Ovary (tissue), 3 donors: Measurements from ENCODE around the gene MRPS23.

Experiments used
- EP300 ChIP-seq: sonication (generic); formaldehyde crosslinking; IDR thresholded peaks from one replicate; pipeline ENCODE4 v1.6.1; 2017; ENCODE audit warnings: antibody characterized with exemption
- POLR2A ChIP-seq: fragments of 450-650 bp; IDR thresholded peaks from one replicate; pipeline ENCODE4 v1.6.1; 2017; ENCODE audit warnings: antibody characterized with exemption, mild to moderate bottlenecking, moderate library complexity
- TF ChIP-seq, protein P1 (sequence below), 3 donors: fragments of 450-650 bp in 2 of 3; fragments of 200-600 bp in 1 of 3; IDR thresholded peaks; one replicate each; pipeline versions ENCODE4 v1.5.1 to v1.8.0; 2016 to 2022; ENCODE audit warnings: antibody characterized with exemption in 3 of 3, mild to moderate bottlenecking in 1 of 3
- donor health status: DM: no; HTN: no; CAD: no.

DNA sequence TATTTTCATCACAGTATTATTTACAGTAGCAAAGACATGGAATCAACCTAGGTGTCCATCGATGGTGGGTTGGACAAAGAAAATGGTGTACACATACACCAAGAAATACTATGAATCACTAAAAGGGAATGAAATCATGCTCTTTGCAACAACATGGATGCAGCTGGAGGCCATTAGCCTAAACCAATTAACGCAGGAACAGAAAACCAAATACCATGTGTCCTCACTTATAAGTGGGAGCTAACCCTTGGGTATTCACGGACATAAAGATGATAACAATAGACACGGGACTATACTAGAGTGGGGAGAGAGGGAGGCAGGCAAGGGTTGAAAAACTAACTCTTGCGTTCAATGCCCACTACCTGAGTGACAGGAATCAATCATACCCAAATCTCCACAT, 41.0 kb downstream of the MRPS23 start:
- TF ChIP-seq, protein P1, sequence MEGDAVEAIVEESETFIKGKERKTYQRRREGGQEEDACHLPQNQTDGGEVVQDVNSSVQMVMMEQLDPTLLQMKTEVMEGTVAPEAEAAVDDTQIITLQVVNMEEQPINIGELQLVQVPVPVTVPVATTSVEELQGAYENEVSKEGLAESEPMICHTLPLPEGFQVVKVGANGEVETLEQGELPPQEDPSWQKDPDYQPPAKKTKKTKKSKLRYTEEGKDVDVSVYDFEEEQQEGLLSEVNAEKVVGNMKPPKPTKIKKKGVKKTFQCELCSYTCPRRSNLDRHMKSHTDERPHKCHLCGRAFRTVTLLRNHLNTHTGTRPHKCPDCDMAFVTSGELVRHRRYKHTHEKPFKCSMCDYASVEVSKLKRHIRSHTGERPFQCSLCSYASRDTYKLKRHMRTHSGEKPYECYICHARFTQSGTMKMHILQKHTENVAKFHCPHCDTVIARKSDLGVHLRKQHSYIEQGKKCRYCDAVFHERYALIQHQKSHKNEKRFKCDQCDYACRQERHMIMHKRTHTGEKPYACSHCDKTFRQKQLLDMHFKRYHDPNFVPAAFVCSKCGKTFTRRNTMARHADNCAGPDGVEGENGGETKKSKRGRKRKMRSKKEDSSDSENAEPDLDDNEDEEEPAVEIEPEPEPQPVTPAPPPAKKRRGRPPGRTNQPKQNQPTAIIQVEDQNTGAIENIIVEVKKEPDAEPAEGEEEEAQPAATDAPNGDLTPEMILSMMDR (IDR thresholded peaks at IDR 0.05) = no peak
- TF ChIP-seq POLR2A = no peak
- no peak for TF ChIP-seq EP300
